Embryonic facial prominence (tissue), 1 donor: ENCODE measurements around the gene C5.

Source experiments
- DNase-seq: peaks from one replicate; pipeline ENCODE4 v3.0.0-alpha.2; 2016; ENCODE audit errors: extremely low spot score

C5 gene

DNA sequence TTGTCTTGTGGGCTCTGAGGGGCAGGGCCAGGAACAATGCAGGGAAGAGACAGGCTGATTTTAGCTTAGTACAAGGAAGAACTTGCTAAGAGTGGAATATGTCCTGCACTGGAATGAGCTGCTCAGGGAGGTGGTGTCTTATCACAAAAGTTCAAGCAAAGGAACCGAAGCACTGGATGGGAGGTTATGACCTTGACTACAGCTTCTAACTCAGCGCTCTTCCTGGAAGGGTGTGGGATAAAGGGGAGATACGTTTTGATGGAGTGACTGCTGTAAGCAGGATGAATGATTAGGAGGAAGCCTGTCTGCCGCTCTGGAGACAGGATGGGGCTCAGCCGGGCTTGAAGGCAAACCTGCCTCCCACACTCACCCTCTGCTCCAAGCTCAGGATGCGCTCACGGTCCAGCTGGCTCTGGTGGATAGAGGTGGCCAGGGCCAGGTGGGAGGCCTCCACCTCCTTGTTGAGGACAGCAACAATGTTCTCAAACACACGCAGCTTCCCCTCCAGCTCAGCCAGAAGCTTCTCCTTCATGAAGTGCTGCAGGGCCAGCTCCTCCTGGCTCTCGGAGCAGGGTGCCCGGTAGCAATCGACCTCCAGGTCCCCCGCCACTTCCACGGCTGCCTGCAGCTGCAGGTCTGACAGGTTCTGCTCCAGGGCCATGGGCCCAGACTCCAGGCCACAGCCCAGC, 137.0 kb downstream of the C5 start:
- DNase-seq = no peak

GRCh38 chr9:120911295-120911837, 138.7 kb downstream of the C5 start:
- DNase-seq = no peak

DNA sequence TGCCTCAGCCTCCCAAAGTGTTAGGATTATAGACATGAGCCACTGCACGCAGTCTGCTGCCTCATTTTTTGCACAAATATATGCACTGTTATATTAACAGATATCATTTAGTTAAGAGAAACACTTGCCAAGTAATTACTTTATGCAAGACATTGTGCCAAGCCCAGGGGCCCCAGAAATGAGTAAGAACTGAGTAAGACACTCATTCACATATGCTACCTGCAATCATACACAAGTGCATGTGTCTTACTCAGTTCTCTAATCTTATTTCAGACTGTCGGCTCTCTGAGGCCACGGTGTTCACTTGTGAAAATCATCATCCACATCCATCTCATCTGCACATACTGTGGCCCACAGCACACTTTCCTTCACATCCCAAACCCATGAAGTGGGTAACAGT, 139.4 kb downstream of the C5 start:
- DNase-seq = no peak

DNA sequence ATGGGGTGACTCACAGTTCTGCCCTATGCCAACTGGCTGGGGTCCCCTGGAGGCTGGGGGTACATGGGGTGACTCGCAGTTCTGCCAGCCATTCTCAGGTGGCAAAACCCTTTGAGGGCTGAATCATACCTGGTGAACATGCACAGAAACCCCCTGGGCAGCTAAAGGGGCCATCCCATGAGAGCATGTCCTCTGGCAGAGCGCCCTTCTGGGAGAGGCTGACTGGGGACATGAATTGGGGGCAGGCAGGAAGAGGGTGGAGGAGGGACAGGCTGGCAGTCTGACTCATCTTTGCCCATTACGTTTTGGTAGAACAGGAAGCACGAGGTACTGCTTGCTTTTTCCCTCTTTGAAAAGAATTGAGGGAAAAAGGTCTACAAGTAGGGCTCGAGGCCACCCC, 140.2 kb downstream of the C5 start:
- DNase-seq = no peak

DNA sequence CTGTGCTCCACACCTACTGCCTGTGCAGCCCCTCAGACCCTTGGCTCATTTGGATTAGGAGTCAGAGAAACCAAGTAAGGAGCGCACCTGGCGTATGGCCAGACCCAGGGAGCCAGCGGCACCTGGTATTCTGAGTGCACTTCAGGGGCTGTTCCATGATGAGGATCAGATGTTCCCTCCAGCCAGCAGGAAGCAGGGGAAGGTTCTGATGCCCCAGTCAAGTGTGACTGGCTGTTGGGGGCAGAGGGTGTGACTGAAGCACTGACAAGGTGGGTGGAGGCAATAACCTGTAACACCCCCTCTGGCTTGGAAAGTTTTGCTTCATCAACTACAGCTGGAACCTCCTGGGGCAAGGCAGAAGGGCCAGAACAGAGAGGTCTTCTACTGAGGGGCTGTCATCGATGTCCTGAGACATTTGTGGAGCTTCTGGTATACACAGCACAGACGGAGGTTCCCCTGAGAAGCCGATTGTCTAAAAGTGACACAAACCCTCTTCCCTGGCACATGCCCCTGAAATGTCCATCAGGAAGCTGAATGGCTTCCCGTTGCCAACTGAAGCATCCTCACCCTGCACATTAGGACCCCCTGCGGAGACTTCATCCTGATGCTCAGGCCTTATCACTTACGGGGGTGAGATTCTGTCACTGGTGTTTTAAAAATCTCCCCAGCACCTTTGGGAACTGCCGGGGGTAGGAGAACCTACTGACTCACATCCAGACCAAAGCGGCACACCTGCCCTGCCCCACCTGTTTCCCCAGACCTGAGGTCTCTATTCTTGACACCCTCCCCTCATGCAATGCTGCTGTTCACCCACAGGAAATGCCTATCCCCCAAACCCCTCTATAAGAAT, 144.5 kb downstream of the C5 start:
- no peak for DNase-seq

DNA sequence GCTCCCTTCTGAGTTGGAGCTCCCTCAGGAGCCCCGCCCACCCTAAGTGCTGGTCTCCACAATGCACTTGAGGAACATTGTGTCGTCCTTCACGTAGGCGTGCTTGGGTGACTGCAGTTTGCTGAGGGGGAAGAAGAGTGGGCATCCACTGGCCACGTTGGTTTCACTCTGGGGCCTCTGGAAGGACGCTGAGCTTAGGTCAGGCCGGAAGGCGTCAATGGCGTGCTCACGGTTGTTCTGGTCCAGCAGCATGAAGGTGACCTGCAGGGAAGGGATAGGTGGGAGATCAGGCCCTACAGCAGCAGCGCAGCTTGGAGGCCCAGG, 145.1 kb downstream of the C5 start:
- no peak for DNase-seq

DNA sequence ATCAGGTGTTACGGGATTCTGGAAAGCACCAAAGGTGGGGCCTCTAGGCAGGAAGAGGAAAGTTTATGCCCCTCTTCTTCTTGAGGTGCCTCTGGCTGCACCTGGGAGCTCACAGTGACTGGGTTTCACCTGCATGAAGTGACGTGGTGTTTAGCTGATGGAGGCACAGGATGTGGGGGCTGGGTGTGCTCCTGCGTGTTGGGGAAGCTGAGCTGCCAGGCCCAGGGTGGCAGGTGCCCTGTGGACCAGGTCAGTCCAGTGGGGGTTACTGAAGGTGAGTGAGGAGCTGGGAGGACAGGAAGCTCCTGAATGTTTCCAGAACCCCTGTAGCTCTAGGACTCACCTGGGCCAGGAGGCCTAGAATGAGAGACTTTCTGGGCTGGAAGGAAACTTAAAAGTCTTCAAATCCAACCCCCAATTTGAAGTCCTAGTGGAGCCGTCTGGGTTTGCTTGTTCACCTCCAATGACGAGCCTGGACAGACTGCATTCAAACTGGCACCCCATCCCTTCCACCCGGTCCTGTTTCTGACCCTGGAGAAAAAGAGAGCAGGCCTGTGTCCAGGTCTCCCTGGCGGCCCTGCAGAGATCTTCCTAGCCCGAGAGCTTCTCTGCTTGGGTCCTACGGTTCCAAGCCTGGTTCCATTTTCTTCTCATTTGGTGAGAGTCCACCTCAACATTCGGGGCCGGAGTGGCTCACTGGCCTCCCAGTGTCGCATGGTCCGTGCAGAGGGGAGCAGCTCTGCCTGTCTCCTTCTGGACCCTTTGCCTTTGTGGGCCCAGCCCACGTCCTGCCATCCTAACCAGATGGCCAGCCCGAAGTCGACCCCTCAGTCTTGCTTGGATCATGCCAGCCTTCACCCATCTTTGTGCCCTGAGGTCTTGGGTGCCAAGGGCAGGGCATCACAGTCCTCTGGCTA, 145.8 kb downstream of the C5 start:
- DNase-seq = no peak

GRCh38 chr9:120902569-120903535, 147.2 kb downstream of the C5 start:
- no peak for DNase-seq
